HL-60 (cell line): Measurements from ENCODE around the gene ETV6.

Experiments
- GABPA ChIP-seq: IDR thresholded peaks from 2 replicates; pipeline ENCODE4 v1.6.1; 2012; ENCODE audit warnings: low read depth
- POLR2AphosphoS5 ChIP-seq: IDR thresholded peaks from 2 replicates; pipeline ENCODE4 v1.6.1; 2012; ENCODE audit warnings: low read depth
- TF ChIP-seq, protein P1 (sequence below): IDR thresholded peaks from one replicate; pipeline ENCODE4 v1.5.1; 2011; ENCODE audit warnings: low read length, control low read depth, inconsistent platforms; ENCODE audit not compliant: insufficient read depth
- TF ChIP-seq, protein P2 (sequence below): IDR thresholded peaks from 2 replicates; pipeline ENCODE4 v1.6.1; 2012; ENCODE audit warnings: low read depth; ENCODE audit not compliant: insufficient replicate concordance

- TF ChIP-seq, protein P1, sequence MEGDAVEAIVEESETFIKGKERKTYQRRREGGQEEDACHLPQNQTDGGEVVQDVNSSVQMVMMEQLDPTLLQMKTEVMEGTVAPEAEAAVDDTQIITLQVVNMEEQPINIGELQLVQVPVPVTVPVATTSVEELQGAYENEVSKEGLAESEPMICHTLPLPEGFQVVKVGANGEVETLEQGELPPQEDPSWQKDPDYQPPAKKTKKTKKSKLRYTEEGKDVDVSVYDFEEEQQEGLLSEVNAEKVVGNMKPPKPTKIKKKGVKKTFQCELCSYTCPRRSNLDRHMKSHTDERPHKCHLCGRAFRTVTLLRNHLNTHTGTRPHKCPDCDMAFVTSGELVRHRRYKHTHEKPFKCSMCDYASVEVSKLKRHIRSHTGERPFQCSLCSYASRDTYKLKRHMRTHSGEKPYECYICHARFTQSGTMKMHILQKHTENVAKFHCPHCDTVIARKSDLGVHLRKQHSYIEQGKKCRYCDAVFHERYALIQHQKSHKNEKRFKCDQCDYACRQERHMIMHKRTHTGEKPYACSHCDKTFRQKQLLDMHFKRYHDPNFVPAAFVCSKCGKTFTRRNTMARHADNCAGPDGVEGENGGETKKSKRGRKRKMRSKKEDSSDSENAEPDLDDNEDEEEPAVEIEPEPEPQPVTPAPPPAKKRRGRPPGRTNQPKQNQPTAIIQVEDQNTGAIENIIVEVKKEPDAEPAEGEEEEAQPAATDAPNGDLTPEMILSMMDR, result no peak
- TF ChIP-seq POLR2AphosphoS5, result no peak
- TF ChIP-seq, protein P2, sequence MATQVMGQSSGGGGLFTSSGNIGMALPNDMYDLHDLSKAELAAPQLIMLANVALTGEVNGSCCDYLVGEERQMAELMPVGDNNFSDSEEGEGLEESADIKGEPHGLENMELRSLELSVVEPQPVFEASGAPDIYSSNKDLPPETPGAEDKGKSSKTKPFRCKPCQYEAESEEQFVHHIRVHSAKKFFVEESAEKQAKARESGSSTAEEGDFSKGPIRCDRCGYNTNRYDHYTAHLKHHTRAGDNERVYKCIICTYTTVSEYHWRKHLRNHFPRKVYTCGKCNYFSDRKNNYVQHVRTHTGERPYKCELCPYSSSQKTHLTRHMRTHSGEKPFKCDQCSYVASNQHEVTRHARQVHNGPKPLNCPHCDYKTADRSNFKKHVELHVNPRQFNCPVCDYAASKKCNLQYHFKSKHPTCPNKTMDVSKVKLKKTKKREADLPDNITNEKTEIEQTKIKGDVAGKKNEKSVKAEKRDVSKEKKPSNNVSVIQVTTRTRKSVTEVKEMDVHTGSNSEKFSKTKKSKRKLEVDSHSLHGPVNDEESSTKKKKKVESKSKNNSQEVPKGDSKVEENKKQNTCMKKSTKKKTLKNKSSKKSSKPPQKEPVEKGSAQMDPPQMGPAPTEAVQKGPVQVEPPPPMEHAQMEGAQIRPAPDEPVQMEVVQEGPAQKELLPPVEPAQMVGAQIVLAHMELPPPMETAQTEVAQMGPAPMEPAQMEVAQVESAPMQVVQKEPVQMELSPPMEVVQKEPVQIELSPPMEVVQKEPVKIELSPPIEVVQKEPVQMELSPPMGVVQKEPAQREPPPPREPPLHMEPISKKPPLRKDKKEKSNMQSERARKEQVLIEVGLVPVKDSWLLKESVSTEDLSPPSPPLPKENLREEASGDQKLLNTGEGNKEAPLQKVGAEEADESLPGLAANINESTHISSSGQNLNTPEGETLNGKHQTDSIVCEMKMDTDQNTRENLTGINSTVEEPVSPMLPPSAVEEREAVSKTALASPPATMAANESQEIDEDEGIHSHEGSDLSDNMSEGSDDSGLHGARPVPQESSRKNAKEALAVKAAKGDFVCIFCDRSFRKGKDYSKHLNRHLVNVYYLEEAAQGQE, result no peak
- TF ChIP-seq GABPA, result no peak
Observed at GRCh38 chr12:11861864-11862600, 212.6 kb downstream of the ETV6 start.
